GM23338 (cell line): ENCODE data around the gene NUMB. TPM values are rescaled to one million over a fixed set of nuclear protein-coding genes. Genes with fewer than 3 reads are reported as not detected.
A peak's percentile ranks its signal among the peaks of the same experiment; 100 is the strongest.

Experiments used
- ATAC-seq: fragments of 200-7000 bp; cut with Tn5 transposase; 3 replicates; pipeline ENCODE4 v1.9.1; 2020
- DNase-seq: peaks from one replicate; pipeline ENCODE4 v3.0.0-alpha.2; 2015; ENCODE audit warnings: low spot score
- H2AFZ ChIP-seq: fragments of 200-600 bp; sonication (generic); 2 replicates; pipeline ENCODE4 v1.8.0; 2016; ENCODE audit warnings: antibody characterized with exemption, mild to moderate bottlenecking, moderate library complexity
- H3F3A ChIP-seq: fragments of 200-600 bp; sonication (generic); replicated peaks from 2 replicates; pipeline ENCODE4 v1.8.0; 2017; ENCODE audit warnings: antibody characterized with exemption, mixed run types, low read depth
- H3K27ac ChIP-seq: fragments of 200-600 bp; sonication (generic); 2 replicates; pipeline ENCODE4 v1.6.1; 2016; ENCODE audit warnings: low read depth
- H3K27me3 ChIP-seq: fragments of 200-600 bp; sonication (generic); 2 replicates; pipeline ENCODE4 v1.8.0; 2016; ENCODE audit warnings: mild to moderate bottlenecking, mixed run types, moderate library complexity; ENCODE audit not compliant: insufficient read depth
- H3K36me3 ChIP-seq: fragments of 200-600 bp; sonication (generic); 2 replicates; pipeline ENCODE4 v1.8.0; 2016; ENCODE audit warnings: mild to moderate bottlenecking; ENCODE audit not compliant: insufficient read depth
- H3K4me1 ChIP-seq: fragments of 200-600 bp; sonication (generic); 2 replicates; pipeline ENCODE4 v1.8.0; 2016; ENCODE audit warnings: mild to moderate bottlenecking, moderate library complexity; ENCODE audit not compliant: insufficient read depth
- H3K4me2 ChIP-seq: fragments of 200-600 bp; sonication (generic); 2 replicates; pipeline ENCODE4 v1.7.1; 2017; ENCODE audit warnings: mixed run types
- H3K4me3 ChIP-seq: fragments of 200-600 bp; sonication (generic); 2 replicates; pipeline ENCODE4 v1.6.1; 2016; ENCODE audit warnings: mixed run types
- H3K79me2 ChIP-seq: fragments of 200-600 bp; sonication (generic); replicated peaks from 2 replicates; pipeline ENCODE4 v1.8.0; 2017; ENCODE audit warnings: mild to moderate bottlenecking; ENCODE audit not compliant: insufficient read depth
- H3K9me2 ChIP-seq: fragments of 200-600 bp; sonication (generic); 2 replicates; pipeline ENCODE4 v1.8.0; 2017; ENCODE audit not compliant: insufficient read depth
- H4K20me1 ChIP-seq: fragments of 200-600 bp; sonication (generic); replicated peaks from 2 replicates; pipeline ENCODE4 v1.8.0; 2017; ENCODE audit warnings: mild to moderate bottlenecking; ENCODE audit not compliant: insufficient read depth
- H3K27ac Mint-ChIP-seq: 2 replicates; pipeline ENCODE4 v1.8.0; 2020; ENCODE audit warnings: inconsistent platforms, mild to moderate bottlenecking, moderate library complexity, mixed read lengths
- H3K27me3 Mint-ChIP-seq: 3 replicates; pipeline ENCODE4 v1.8.0; 2022; ENCODE audit warnings: low read depth, mild to moderate bottlenecking, moderate library complexity, mixed read lengths, inconsistent platforms; ENCODE audit not compliant: insufficient read depth, poor library complexity
- H3K36me3 Mint-ChIP-seq: 3 replicates; pipeline ENCODE4 v1.8.0; 2021; ENCODE audit warnings: low read depth, mild to moderate bottlenecking, inconsistent platforms, moderate library complexity, mixed read lengths
- H3K4me1 Mint-ChIP-seq: 3 replicates; pipeline ENCODE4 v1.8.0; 2020; ENCODE audit warnings: mild to moderate bottlenecking, inconsistent platforms, mixed read lengths
- H3K4me3 Mint-ChIP-seq: 3 replicates; pipeline ENCODE4 v1.8.0; 2021; ENCODE audit warnings: moderate library complexity, mild to moderate bottlenecking, inconsistent platforms, mixed read lengths
- H3K9me3 Mint-ChIP-seq: 3 replicates; pipeline ENCODE4 v1.8.0; 2020; ENCODE audit warnings: moderate library complexity, mild to moderate bottlenecking, inconsistent platforms, mixed read lengths
- CREB1 ChIP-seq: fragments of 250-450 bp; sonication (Bioruptor Pico); IDR thresholded peaks from 2 replicates; pipeline ENCODE4 v1.5.0; 2020; ENCODE audit warnings: low read depth, mild to moderate bottlenecking, moderate library complexity
- EZH2 ChIP-seq: fragments of 200-600 bp; sonication (generic); IDR thresholded peaks from one replicate; pipeline ENCODE4 v1.8.0; 2017; ENCODE audit warnings: antibody characterized with exemption, mild to moderate bottlenecking, low read depth; ENCODE audit not compliant: unreplicated experiment
- EZH2phosphoT487 ChIP-seq: fragments of 200-600 bp; sonication (generic); IDR thresholded peaks from one replicate; pipeline ENCODE4 v1.8.1; 2018; ENCODE audit warnings: antibody characterized with exemption; ENCODE audit not compliant: unreplicated experiment
- JUNB ChIP-seq: IDR thresholded peaks from one replicate; pipeline ENCODE4 v1.6.1; 2016; ENCODE audit warnings: antibody characterized with exemption; ENCODE audit not compliant: unreplicated experiment
- NANOG ChIP-seq: IDR thresholded peaks from 2 replicates; pipeline ENCODE4 v1.6.1; 2016; ENCODE audit warnings: antibody characterized with exemption, borderline replicate concordance
- POLR2AphosphoS5 ChIP-seq: IDR thresholded peaks from 2 replicates; pipeline ENCODE4 v1.6.1; 2016; ENCODE audit warnings: antibody characterized with exemption, low read depth
- REST ChIP-seq: IDR thresholded peaks from one replicate; pipeline ENCODE4 v1.6.1; 2018; ENCODE audit warnings: antibody characterized with exemption; ENCODE audit not compliant: unreplicated experiment
- STAT1 ChIP-seq: IDR thresholded peaks from one replicate; pipeline ENCODE4 v1.6.1; 2016; ENCODE audit warnings: antibody characterized with exemption; ENCODE audit not compliant: unreplicated experiment
- ZNF114 ChIP-seq: fragments of 250-450 bp; sonication (Bioruptor Pico); IDR thresholded peaks from 2 replicates; pipeline ENCODE4 v1.5.0; 2020; ENCODE audit warnings: mild to moderate bottlenecking, moderate library complexity
- ZNF331 ChIP-seq: fragments of 250-450 bp; sonication (Bioruptor Pico); IDR thresholded peaks from 2 replicates; pipeline ENCODE4 v1.5.0; 2020; ENCODE audit warnings: low read depth, mild to moderate bottlenecking, moderate library complexity
- polyA plus RNA-seq: library from polyadenylated mRNA; unstranded; fragments of >200 nt; fragmentation: Nextera tagmentation; extraction: Ambion mirVana; gene quantifications from 2 replicates; pipeline ENCODE4 v1.2.1, GENCODE V29; 2016
- total RNA-seq: library from RNA; depleted of rRNA; stranded (reverse); fragments of >200 nt; shearing (Covaris generic); gene quantifications from 2 replicates; pipeline ENCODE4 v1.2.3, GENCODE V29; 2014
- TF ChIP-seq, protein P1 (sequence below), 2 experiments: fragments of 200-600 bp in 1 of 2; sonication (generic) in 1 of 2; conservative IDR thresholded peaks; 2 replicates each; pipeline versions ENCODE4 v1.5.1 to v1.6.1; 2016 to 2017; ENCODE audit warnings: antibody characterized with exemption in 2 of 2, low read depth in 2 of 2, mild to moderate bottlenecking in 2 of 2, moderate library complexity in 1 of 2
- TF ChIP-seq, protein P2 (sequence below): IDR thresholded peaks from 2 replicates; pipeline ENCODE4 v1.6.1; 2016; ENCODE audit warnings: antibody characterized with exemption
- TF ChIP-seq, protein P3 (sequence below): fragments of 250-450 bp; sonication (Bioruptor Pico); IDR thresholded peaks from 2 replicates; pipeline ENCODE4 v1.5.0; 2020; ENCODE audit warnings: mild to moderate bottlenecking, moderate library complexity

The NUMB gene
- total and polyA plus RNA-seq, 2 experiments from 2014 or later, result 32.1 to 36.7 TPM

GRCh38 chr14:73289308-73289707, 169.0 kb downstream of the NUMB start:
- DNase-seq (no peak), ATAC-seq (no peak)
- no peak for TF ChIP-seq NANOG
- no peak for TF ChIP-seq CREB1 (CRISPR knock-in tag)
- TF ChIP-seq EZH2, result no peak
- TF ChIP-seq, protein P1, sequence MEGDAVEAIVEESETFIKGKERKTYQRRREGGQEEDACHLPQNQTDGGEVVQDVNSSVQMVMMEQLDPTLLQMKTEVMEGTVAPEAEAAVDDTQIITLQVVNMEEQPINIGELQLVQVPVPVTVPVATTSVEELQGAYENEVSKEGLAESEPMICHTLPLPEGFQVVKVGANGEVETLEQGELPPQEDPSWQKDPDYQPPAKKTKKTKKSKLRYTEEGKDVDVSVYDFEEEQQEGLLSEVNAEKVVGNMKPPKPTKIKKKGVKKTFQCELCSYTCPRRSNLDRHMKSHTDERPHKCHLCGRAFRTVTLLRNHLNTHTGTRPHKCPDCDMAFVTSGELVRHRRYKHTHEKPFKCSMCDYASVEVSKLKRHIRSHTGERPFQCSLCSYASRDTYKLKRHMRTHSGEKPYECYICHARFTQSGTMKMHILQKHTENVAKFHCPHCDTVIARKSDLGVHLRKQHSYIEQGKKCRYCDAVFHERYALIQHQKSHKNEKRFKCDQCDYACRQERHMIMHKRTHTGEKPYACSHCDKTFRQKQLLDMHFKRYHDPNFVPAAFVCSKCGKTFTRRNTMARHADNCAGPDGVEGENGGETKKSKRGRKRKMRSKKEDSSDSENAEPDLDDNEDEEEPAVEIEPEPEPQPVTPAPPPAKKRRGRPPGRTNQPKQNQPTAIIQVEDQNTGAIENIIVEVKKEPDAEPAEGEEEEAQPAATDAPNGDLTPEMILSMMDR (conservative IDR thresholded peaks at IDR 0.05; ENCODE audit: low read depth in 2 of 2), result no peak
- TF ChIP-seq, protein P2, sequence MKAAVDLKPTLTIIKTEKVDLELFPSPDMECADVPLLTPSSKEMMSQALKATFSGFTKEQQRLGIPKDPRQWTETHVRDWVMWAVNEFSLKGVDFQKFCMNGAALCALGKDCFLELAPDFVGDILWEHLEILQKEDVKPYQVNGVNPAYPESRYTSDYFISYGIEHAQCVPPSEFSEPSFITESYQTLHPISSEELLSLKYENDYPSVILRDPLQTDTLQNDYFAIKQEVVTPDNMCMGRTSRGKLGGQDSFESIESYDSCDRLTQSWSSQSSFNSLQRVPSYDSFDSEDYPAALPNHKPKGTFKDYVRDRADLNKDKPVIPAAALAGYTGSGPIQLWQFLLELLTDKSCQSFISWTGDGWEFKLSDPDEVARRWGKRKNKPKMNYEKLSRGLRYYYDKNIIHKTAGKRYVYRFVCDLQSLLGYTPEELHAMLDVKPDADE, result no peak
- TF ChIP-seq ZNF331 (CRISPR knock-in tag), result no peak
- no peak for TF ChIP-seq JUNB
- TF ChIP-seq POLR2AphosphoS5, result no peak
- TF ChIP-seq STAT1, result no peak
- no peak for TF ChIP-seq REST
- TF ChIP-seq ZNF114 (CRISPR knock-in tag), result no peak
- TF ChIP-seq, protein P3, sequence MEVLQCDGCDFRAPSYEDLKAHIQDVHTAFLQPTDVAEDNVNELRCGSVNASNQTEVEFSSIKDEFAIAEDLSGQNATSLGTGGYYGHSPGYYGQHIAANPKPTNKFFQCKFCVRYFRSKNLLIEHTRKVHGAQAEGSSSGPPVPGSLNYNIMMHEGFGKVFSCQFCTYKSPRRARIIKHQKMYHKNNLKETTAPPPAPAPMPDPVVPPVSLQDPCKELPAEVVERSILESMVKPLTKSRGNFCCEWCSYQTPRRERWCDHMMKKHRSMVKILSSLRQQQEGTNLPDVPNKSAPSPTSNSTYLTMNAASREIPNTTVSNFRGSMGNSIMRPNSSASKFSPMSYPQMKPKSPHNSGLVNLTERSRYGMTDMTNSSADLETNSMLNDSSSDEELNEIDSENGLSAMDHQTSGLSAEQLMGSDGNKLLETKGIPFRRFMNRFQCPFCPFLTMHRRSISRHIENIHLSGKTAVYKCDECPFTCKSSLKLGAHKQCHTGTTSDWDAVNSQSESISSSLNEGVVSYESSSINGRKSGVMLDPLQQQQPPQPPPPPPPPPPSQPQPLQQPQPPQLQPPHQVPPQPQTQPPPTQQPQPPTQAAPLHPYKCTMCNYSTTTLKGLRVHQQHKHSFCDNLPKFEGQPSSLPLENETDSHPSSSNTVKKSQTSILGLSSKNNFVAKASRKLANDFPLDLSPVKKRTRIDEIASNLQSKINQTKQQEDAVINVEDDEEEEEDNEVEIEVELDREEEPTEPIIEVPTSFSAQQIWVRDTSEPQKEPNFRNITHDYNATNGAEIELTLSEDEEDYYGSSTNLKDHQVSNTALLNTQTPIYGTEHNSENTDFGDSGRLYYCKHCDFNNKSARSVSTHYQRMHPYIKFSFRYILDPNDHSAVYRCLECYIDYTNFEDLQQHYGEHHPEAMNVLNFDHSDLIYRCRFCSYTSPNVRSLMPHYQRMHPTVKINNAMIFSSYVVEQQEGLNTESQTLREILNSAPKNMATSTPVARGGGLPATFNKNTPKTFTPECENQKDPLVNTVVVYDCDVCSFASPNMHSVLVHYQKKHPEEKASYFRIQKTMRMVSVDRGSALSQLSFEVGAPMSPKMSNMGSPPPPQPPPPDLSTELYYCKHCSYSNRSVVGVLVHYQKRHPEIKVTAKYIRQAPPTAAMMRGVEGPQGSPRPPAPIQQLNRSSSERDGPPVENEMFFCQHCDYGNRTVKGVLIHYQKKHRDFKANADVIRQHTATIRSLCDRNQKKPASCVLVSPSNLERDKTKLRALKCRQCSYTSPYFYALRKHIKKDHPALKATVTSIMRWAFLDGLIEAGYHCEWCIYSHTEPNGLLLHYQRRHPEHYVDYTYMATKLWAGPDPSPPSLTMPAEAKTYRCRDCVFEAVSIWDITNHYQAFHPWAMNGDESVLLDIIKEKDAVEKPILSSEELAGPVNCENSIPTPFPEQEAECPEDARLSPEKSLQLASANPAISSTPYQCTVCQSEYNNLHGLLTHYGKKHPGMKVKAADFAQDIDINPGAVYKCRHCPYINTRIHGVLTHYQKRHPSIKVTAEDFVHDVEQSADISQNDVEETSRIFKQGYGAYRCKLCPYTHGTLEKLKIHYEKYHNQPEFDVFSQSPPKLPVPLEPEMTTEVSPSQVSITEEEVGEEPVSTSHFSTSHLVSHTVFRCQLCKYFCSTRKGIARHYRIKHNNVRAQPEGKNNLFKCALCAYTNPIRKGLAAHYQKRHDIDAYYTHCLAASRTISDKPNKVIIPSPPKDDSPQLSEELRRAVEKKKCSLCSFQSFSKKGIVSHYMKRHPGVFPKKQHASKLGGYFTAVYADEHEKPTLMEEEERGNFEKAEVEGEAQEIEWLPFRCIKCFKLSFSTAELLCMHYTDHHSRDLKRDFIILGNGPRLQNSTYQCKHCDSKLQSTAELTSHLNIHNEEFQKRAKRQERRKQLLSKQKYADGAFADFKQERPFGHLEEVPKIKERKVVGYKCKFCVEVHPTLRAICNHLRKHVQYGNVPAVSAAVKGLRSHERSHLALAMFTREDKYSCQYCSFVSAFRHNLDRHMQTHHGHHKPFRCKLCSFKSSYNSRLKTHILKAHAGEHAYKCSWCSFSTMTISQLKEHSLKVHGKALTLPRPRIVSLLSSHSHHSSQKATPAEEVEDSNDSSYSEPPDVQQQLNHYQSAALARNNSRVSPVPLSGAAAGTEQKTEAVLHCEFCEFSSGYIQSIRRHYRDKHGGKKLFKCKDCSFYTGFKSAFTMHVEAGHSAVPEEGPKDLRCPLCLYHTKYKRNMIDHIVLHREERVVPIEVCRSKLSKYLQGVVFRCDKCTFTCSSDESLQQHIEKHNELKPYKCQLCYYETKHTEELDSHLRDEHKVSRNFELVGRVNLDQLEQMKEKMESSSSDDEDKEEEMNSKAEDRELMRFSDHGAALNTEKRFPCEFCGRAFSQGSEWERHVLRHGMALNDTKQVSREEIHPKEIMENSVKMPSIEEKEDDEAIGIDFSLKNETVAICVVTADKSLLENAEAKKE, result no peak
- no peak for TF ChIP-seq EZH2phosphoT487
- Mint-ChIP-seq H3K27me3 (no peaks in the 10 kb centered on the region), H3K9me3 (no peaks in the 10 kb centered on the region), H3K27ac (peak overlapping the region; percentile 88; the same call in 1 of the 2 replicates), H3K36me3 (peaks cover 35% of the 10 kb centered on the region; the same call in 2 of the 3 replicates), H3K4me1 (peaks cover 32% of the 10 kb centered on the region), H3K4me3 (no peak overlapping the region)
- Histone ChIP-seq H3K4me2 (peak overlapping the region; percentile 12), H3K27me3 (no peaks in the 10 kb centered on the region), H3K79me2 (no peaks in the 10 kb centered on the region), H3K4me1 (peaks cover 44% of the 10 kb centered on the region), H4K20me1 (no peaks in the 10 kb centered on the region), H3K4me3 (no peak overlapping the region), H3K27ac (peak overlapping the region; percentile 80), H2AFZ (no peak overlapping the region), H3K9me2 (no peaks in the 10 kb centered on the region), H3K36me3 (no peaks in the 10 kb centered on the region), H3F3A (no peaks in the 10 kb centered on the region)
